K562 (cell line): ENCODE measurements around the gene DDX60. TPM values are rescaled to one million over a fixed set of nuclear protein-coding genes. Genes with fewer than 3 reads are reported as not detected.

ENCODE experiments used
- CREM ChIP-seq: IDR thresholded peaks from 2 replicates; pipeline ENCODE4 v1.6.1; 2014; ENCODE audit warnings: antibody characterized with exemption, low read depth
- E2F6 ChIP-seq, 2 experiments: IDR thresholded peaks; 2 replicates each; pipeline ENCODE4 v1.6.1; 2011; ENCODE audit warnings: borderline replicate concordance in 1 of 2, control low read depth in 1 of 2, low read depth in 1 of 2, low read length in 1 of 2, mild to moderate bottlenecking in 1 of 2, mixed read lengths in 1 of 2, moderate library complexity in 1 of 2; ENCODE audit not compliant: insufficient read depth in 1 of 2, insufficient read length in 1 of 2, poor library complexity in 1 of 2, severe bottlenecking in 1 of 2; ENCODE audit errors: extremely low read depth in 1 of 2
- MGA ChIP-seq: fragments of 450-650 bp; IDR thresholded peaks from 2 replicates; pipeline ENCODE4 v1.6.1; 2016; ENCODE audit warnings: mild to moderate bottlenecking, moderate library complexity
- MYNN ChIP-seq, 2 experiments: sonication (generic); formaldehyde crosslinking in 1 of 2; IDR thresholded peaks; 2 replicates each; pipeline versions ENCODE4 v1.5.0 to v1.6.1; 2016 to 2020; ENCODE audit warnings: antibody characterized with exemption in 1 of 2, missing genetic modification reagents in 1 of 2
- VEZF1 ChIP-seq: fragments of 200-800 bp; sonication (Bioruptor generic); IDR thresholded peaks from 2 replicates; pipeline ENCODE4 v1.6.1; 2017; ENCODE audit warnings: missing genetic modification characterization, missing compliant biosample characterization
- polyA plus RNA-seq, 8 experiments: library from polyadenylated mRNA; depleted of rRNA in 4 of 8; stranded (reverse) in 5 of 8; unstranded in 3 of 8; fragments of >200 nt; fragmentation: Nextera tagmentation in 2 of 8; fragmentation: Illumina TruSeq in 1 of 8; extraction: Ambion mirVana in 2 of 8; extraction: Trizol in 1 of 8; gene quantifications; 2 replicates each; pipeline versions ENCODE4 v1.2.1 to v1.2.3, GENCODE V29; 2011 to 2014; ENCODE audit warnings: inconsistent platforms in 1 of 8, missing spikeins in 1 of 8
- total RNA-seq, 7 experiments: library from RNA; depleted of rRNA in 6 of 7; stranded (reverse); fragments of >200 nt in 6 of 7; fragmentation: Illumina TruSeq in 2 of 7; extraction: Trizol in 2 of 7; gene quantifications; 2 replicates each; pipeline versions ENCODE4 v1.2.1 to v1.2.3, GENCODE V29; 2011 to 2021; ENCODE audit warnings: low replicate concordance in 1 of 7

Gene DDX60
- total and polyA plus RNA-seq, 9 of the 15 experiments (the other 6 are each of a cell fraction or from before 2014, with no cell fraction given): 0.06 to 0.25 (median 0.13) TPM

- no peak for TF ChIP-seq MGA
- no peak for TF ChIP-seq E2F6 (IDR thresholded peaks at IDR 0.05; ENCODE audit: borderline replicate concordance in 1 of 2, extremely low read depth in 1 of 2, insufficient read depth in 1 of 2, insufficient read length in 1 of 2, low read depth in 1 of 2, low read length in 1 of 2, poor library complexity in 1 of 2, severe bottlenecking in 1 of 2)
- TF ChIP-seq MYNN (IDR thresholded peaks at IDR 0.05): no peak
- TF ChIP-seq MYNN (CRISPR knock-in tag; IDR thresholded peaks at IDR 0.05): no peak
- no peak for TF ChIP-seq CREM
- TF ChIP-seq VEZF1: no peak
Observed at GRCh38 chr4:168248176-168248710, 70.3 kb downstream of the DDX60 start (continued).
